D721Med (cell line): ENCODE data around the gene CECR2.

Experiments
- DNase-seq: peaks from one replicate; pipeline ENCODE4 v3.0.0; 2011; ENCODE audit warnings: low spot score; ENCODE audit not compliant: insufficient read length
- FAIRE-seq: peaks from 2 replicates; lab custom pipeline; 2011; peaks lifted over from hg19 to GRCh38; lab: Jason Lieb, UNC
- CTCF ChIP-seq: IDR thresholded peaks from 2 replicates; pipeline ENCODE4 v1.5.1; 2012; ENCODE audit warnings: mild to moderate bottlenecking, control low read depth; ENCODE audit not compliant: insufficient read depth; ENCODE audit errors: missing control alignments

Gene CECR2

DNA sequence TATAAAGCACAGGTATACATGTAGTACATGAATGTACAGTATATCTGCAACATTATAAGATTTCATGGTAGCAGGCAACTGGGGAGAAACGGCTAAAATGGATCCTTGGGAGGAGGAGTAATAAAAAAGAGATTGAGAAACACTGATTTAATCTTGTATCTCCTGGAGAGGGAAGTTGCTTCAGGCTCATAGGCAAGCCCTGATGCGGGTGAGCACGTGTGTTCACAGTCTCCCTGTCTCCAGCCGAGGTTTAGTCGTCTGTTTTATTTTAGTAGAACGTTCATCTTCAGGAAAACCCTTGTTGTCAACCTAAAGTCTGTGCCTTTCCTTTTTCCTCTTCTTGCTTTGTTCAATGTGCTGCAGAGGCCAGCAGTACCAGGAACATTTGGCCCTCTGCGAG lies 172.2 kb downstream of the CECR2 start:
- no peak for FAIRE-seq
- DNase-seq = no peak
- no peak for TF ChIP-seq CTCF

DNA sequence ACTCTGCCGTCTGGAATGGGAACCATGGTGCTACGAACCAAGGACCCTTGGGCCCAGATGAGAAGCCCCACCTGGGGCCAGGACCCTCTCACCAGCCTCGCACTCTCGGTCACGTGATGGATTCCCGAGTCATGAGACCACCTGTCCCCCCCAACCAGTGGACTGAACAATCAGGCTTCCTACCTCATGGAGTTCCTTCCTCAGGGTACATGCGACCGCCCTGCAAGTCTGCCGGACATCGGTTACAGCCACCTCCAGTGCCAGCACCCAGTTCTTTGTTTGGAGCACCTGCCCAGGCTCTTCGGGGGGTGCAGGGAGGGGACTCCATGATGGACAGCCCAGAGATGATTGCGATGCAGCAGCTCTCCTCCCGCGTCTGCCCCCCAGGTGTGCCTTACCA lies 173.2 kb downstream of the CECR2 start:
- no peak for FAIRE-seq
- DNase-seq = no peak
- no peak for TF ChIP-seq CTCF

DNA sequence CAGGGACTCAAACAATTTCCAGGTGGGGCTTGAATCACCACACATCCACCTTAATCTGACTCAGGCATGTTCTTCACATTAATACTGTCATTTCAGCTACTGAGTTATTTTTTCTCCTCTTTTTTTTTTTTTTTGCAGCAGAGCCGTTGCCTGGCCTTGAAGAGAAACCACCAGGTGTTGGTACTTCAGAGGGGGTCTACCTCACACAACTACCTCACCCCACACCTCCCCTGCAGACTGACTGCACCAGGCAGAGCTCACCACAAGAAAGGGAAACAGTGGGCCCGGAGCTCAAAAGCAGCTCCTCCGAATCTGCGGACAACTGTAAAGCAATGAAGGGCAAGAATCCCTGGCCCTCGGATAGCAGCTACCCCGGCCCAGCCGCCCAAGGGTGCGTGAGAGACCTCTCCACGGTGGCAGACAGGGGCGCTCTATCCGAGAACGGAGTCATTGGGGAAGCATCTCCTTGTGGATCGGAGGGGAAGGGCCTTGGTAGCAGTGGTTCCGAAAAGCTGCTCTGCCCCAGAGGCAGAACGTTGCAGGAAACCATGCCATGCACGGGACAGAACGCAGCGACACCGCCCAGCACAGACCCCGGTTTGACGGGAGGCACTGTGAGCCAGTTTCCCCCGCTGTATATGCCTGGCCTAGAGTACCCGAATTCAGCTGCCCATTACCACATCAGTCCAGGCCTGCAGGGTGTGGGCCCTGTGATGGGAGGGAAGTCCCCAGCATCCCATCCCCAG lies 178.9 kb downstream of the CECR2 start:
- no peak for DNase-seq

DNA sequence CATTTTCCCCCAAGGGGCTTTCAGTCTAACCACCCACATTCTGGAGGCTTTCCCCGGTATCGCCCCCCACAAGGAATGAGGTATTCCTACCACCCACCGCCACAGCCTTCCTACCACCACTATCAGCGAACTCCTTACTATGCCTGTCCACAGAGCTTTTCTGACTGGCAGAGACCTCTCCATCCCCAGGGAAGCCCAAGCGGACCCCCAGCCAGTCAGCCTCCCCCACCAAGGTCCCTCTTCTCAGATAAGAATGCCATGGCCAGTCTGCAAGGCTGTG lies 179.4 kb downstream of the CECR2 start:
- FAIRE-seq (no peak), DNase-seq (no peak)
- TF ChIP-seq CTCF = no peak

More for the DNA sequence above, 178.9 kb downstream of the CECR2 start:
- no peak for TF ChIP-seq CTCF
- FAIRE-seq = no peak

- FAIRE-seq (no peak), DNase-seq (no peak)
- no peak for TF ChIP-seq CTCF
These were observed 179.9 kb downstream of the CECR2 start for GRCh38 chr22:17549183-17549582.

GRCh38 chr22:17549655-17550054 lies 180.4 kb downstream of the CECR2 start:
- FAIRE-seq = no peak
- no peak for TF ChIP-seq CTCF
- no peak for DNase-seq

DNA sequence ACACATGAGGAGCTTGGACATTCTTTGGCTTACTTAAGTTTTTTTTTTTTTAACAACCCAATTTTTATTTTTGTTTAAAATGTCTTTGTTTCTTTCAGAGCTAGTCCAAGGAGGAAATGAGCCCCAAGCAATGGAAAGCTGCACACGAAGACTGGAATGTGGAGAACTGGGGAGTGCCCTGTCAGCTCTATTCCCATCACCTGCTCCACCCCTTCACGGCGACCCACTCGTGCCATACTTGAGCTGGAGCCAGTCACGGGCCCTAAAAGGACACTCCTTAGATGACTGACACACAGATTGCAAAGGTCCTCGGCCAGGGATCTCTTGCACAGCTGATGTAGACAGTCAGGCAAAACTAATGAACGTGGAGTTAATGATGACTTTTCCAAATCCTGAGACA lies 183.5 kb downstream of the CECR2 start:
- no peak for FAIRE-seq
- DNase-seq = no peak
- no peak for TF ChIP-seq CTCF
